Endothelial cell (in vitro differentiated cells): ENCODE results near the gene DNAI2. TPM values are rescaled to one million over a fixed set of nuclear protein-coding genes. Genes with fewer than 3 reads are reported as not detected.

Source experiments
- DNase-seq: peaks from one replicate; pipeline ENCODE4 v3.0.0; 2021; ENCODE audit warnings: low spot score
- H3K27ac Mint-ChIP-seq: one replicate; pipeline ENCODE4 v1.8.0; 2021; ENCODE audit warnings: mixed read lengths, inconsistent platforms; ENCODE audit not compliant: unreplicated experiment
- H3K27me3 Mint-ChIP-seq: one replicate; pipeline ENCODE4 v1.8.0; 2021; ENCODE audit warnings: mild to moderate bottlenecking, moderate library complexity, mixed read lengths, inconsistent platforms; ENCODE audit not compliant: unreplicated experiment
- H3K36me3 Mint-ChIP-seq: one replicate; pipeline ENCODE4 v1.8.0; 2021; ENCODE audit warnings: mild to moderate bottlenecking, low read depth, mixed read lengths, inconsistent platforms; ENCODE audit not compliant: unreplicated experiment
- H3K4me1 Mint-ChIP-seq: one replicate; pipeline ENCODE4 v1.8.0; 2021; ENCODE audit warnings: mild to moderate bottlenecking, mixed read lengths, inconsistent platforms; ENCODE audit not compliant: unreplicated experiment
- H3K4me3 Mint-ChIP-seq: one replicate; pipeline ENCODE4 v1.8.0; 2021; ENCODE audit warnings: mild to moderate bottlenecking, mixed read lengths, inconsistent platforms; ENCODE audit not compliant: unreplicated experiment
- H3K9me3 Mint-ChIP-seq: one replicate; pipeline ENCODE4 v1.8.0; 2021; ENCODE audit warnings: mixed read lengths, inconsistent platforms; ENCODE audit not compliant: unreplicated experiment
- total RNA-seq: library from RNA; stranded (reverse); fragmentation: NEBNext Ultra II Directional; extraction: Animal tissue kit (Norgen Biotek cat#: 25700); gene quantifications from one replicate; pipeline ENCODE4 v1.2.1, GENCODE V29; 2021; ENCODE audit not compliant: unreplicated experiment
- TF ChIP-seq, protein P1 (sequence below): fragments of 200-600 bp; sonication (generic); IDR thresholded peaks from one replicate; pipeline ENCODE4 v1.5.0; 2021; ENCODE audit warnings: antibody characterized with exemption; ENCODE audit not compliant: unreplicated experiment

The DNAI2 gene
- total RNA-seq, 1 donor from 2014 or later: not detected

DNA sequence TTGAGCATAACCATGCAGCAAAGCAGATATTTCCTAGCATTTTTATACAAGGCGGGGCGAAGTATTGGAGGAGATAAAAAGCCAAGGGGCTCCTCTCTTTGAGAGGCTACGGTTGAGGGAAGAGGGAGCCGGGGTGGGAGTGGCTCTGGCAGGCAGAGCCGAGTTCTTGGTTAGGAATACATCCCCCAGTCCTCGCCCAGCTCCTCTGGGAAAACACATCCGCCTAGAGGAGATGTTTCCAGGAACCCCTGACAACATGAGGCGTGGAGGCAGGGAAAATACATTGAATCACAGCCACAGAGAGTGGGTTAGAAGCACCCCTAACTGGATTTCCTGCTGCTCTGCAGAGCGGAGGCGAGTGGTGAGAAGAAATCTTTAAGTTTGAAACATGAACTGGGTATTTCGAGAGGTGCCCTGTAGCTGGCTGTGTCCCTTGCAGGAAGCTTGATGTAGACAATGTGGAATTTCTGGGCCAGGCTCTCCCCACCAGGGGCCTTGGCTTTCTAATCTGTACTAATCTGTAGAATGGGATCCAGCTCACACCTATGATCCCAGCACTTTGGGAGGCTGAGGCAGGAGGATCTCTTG, 33.3 kb upstream of the DNAI2 start:
- DNase-seq: no peak
- Mint-ChIP-seq H3K36me3 (no peaks in the 10 kb centered on the region), H3K9me3 (no peaks in the 10 kb centered on the region), H3K4me3 (no peak overlapping the region), H3K27me3 (peaks cover 4% of the 10 kb centered on the region), H3K27ac (no peak overlapping the region), H3K4me1 (peaks cover 6% of the 10 kb centered on the region)
- TF ChIP-seq, protein P1, sequence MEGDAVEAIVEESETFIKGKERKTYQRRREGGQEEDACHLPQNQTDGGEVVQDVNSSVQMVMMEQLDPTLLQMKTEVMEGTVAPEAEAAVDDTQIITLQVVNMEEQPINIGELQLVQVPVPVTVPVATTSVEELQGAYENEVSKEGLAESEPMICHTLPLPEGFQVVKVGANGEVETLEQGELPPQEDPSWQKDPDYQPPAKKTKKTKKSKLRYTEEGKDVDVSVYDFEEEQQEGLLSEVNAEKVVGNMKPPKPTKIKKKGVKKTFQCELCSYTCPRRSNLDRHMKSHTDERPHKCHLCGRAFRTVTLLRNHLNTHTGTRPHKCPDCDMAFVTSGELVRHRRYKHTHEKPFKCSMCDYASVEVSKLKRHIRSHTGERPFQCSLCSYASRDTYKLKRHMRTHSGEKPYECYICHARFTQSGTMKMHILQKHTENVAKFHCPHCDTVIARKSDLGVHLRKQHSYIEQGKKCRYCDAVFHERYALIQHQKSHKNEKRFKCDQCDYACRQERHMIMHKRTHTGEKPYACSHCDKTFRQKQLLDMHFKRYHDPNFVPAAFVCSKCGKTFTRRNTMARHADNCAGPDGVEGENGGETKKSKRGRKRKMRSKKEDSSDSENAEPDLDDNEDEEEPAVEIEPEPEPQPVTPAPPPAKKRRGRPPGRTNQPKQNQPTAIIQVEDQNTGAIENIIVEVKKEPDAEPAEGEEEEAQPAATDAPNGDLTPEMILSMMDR: no peak

DNA sequence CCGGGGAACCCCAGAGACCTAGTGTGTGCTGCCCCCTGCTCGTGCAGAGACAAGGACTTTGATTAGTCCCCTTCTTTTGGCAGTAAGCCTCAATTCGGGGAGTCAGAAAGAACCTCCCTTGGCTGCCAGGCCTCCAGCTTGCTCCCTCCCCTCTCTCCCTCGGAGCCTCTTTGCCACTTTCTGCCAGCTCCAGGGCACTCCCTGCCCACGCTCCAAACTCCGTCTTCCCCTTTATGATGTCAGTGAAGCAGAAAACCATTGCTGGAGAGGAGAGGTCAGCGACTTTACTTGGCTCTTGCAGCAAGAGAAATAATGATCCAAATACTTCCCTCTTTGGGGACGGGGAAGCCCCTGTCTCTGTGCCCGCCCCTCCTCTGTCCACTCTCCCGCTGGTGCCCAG, 32.6 kb upstream of the DNAI2 start:
- TF ChIP-seq, protein P1: no peak
- Mint-ChIP-seq H3K27ac (no peak overlapping the region), H3K4me3 (no peak overlapping the region)

DNA sequence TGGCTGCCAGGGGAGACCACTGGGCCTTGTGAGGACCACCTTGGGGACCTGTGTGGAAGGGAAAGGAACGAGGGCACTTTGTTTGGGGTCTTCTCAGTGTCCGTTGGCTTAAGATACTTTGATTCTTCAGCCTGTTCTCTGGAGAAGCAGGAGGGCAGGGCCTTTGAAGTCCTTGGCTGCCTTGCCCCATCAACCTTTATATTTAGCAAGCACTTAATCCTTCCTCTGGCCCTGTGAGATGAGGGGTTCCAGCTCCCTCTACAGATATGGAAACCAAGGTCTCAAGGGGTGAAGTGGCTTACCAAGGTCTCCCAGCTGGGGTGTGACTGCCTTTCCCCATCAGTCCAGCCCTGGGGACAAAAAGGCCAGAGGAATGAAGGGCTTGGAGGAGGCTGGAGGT, 32.2 kb upstream of the DNAI2 start:
- peaks cover 5% of the 10 kb centered on the region for H3K4me1 Mint-ChIP-seq
- no peaks in the 10 kb centered on the region for H3K9me3 Mint-ChIP-seq
- TF ChIP-seq, protein P1: no peak
- no peak overlapping the region for H3K27ac Mint-ChIP-seq
- no peak overlapping the region for H3K4me3 Mint-ChIP-seq
- H3K36me3 Mint-ChIP-seq: no peaks in the 10 kb centered on the region
- DNase-seq: no peak
- peaks cover 4% of the 10 kb centered on the region for H3K27me3 Mint-ChIP-seq

More for the DNA sequence above, 32.6 kb upstream of the DNAI2 start:
- peaks cover 7% of the 10 kb centered on the region for H3K4me1 Mint-ChIP-seq
- DNase-seq: no peak
- H3K9me3 Mint-ChIP-seq: no peaks in the 10 kb centered on the region
- H3K36me3 Mint-ChIP-seq: no peaks in the 10 kb centered on the region
- H3K27me3 Mint-ChIP-seq: peaks cover 4% of the 10 kb centered on the region

DNA sequence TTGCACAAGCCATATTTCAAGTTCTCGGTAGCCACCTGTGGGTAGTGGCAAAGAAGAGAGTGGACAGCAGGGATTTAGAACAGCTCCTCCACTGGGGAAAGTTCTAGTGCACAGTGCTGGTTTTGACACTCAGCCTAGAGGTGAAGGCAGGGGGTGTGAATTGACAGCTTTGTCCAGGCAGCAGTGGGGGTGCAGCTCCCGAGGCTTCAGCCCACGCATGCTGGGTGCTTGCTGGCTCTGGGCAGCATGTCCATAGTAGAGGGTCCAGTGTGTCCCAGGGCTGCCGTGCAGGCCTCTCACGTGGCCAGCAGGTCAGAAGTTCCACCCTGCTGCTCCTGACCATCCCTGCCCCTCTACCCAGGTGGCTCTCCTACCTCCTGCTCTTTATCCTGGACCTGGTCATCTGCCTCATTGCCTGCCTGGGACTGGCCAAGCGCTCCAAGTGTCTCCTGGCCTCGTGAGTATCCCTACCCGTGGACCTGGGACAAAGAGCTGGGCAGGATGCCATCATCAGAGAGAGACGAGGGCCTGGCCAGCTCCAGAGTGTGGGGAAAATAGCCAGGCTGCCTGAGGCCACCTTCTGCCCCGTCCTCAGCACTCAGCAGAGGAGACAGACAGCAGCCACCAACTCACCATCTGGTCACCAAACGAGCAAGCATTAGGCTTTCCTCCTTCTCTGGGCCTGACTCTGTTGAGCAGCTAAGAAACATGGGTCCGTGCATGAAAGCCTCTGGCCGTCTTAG, 30.9 kb upstream of the DNAI2 start:
- DNase-seq: no peak
- Mint-ChIP-seq H3K36me3 (no peaks in the 10 kb centered on the region), H3K4me1 (peaks cover 5% of the 10 kb centered on the region), H3K27me3 (peaks cover 8% of the 10 kb centered on the region), H3K27ac (no peak overlapping the region), H3K9me3 (no peaks in the 10 kb centered on the region), H3K4me3 (no peak overlapping the region)
- TF ChIP-seq, protein P1: no peak

DNA sequence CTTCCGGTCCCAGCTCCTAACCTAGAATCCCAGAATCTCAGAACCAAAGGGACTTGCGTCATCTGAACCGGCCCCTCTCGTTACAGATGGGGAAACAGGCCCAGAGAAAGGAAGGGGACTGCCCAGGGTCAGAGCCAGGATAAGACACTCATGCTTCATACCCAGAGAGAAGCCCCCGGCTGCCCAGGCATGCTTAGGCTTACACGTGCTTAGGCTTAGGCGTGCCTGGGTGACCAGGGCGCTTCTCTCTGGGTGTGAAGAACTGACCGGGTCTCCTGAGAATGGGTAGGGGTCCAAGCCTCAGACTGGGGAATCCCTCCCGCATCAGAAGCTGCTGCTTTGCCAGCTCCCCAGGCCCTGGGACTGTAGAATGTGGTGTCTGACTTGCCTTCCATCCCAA, 29.9 kb upstream of the DNAI2 start:
- Mint-ChIP-seq H3K27me3 (peaks cover 14% of the 10 kb centered on the region), H3K9me3 (no peaks in the 10 kb centered on the region), H3K27ac (no peak overlapping the region), H3K4me1 (peaks cover 5% of the 10 kb centered on the region), H3K36me3 (no peaks in the 10 kb centered on the region), H3K4me3 (no peak overlapping the region)
- TF ChIP-seq, protein P1: no peak
- DNase-seq: no peak
